Fibroblast of peridontal ligament (primary cell): ENCODE measurements around the gene ADRA2C.
"Not testable (repeated sequence)": the region's sequence is repeated elsewhere in the genome, so short reads cannot be mapped to it uniquely, and the experiment has no call there.

Source experiments
- DNase-seq: peaks from one replicate; pipeline ENCODE4 v3.0.0-alpha.2; 2010; ENCODE audit errors: extremely low read depth

ADRA2C gene

DNA sequence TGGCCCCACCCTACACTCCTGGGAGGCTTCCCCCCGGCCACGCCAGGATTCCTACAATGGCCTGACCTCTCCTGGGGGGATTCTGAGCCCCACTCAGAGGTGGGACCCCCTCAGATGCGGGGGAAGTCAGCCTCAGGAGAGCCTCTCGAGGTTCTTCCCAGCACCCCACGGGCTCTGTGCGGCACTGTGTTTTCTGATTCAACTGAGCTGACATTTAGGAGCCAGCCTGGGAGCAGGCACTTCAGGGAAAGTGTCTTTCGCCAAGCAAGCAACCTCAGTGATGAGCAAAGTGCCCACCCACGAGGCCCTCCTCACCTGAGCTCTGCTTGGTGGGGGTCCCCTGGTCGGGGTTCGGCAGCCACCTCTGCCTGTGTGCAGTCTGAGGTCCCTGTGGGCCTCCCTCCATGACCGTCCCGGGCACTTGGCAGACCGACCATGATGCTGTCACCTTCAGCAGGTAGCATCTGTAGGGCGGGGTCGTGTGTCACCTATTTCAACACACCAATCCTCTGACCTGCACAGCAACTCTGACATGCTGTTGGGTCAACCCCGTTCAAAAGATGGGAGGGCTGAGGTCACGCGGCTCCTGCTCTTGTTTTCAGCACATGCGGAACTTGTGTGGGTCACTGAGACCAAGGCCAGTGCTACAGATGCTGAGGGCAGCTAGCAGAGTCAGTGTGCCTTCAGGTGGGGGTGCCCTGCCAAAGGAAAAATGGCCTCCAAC lies 46.2 kb downstream of the ADRA2C start:
- DNase-seq = no peak

DNA sequence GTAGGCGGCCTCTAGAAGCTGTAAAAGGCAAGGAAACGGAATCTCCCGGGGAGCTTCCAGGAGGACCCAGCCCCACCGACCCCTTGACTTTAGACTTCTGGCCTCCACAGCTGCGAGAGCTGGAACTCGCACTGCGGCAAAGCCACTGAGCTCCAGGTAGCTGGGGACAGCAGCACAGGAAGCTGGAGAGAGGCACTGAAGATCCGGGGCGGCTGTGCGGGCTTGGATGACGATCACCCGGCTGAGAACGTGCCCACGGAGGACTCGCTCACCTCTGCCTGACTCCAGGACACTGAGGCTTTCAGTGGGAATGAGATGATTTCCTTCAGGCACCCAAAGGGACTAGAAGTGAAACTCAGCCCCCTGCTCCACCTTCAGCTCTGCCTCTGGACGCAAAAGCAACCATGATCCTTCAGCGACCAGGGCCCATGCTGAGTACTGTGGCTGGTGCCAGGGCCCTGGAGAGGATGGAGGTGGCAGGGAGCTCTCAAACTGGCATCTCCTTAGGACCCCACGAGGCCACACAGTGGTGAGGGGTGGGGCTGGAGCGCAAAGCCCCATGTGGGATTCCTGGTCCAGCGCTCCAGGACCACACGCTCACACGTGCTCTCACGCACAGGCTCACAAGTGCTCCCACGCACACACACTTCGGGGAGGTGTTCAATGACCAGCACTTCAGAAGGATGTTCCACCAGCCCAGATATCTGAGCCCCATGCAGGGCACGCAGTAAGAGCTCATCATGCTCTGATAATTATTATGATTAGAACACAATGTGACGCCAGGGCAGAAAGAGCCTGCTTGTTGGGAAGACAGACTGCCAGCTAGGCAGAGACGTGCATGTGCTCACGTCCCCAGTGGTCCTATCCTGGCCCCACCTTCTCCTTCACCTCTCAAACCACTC lies 47.2 kb downstream of the ADRA2C start:
- no peak for DNase-seq

DNA sequence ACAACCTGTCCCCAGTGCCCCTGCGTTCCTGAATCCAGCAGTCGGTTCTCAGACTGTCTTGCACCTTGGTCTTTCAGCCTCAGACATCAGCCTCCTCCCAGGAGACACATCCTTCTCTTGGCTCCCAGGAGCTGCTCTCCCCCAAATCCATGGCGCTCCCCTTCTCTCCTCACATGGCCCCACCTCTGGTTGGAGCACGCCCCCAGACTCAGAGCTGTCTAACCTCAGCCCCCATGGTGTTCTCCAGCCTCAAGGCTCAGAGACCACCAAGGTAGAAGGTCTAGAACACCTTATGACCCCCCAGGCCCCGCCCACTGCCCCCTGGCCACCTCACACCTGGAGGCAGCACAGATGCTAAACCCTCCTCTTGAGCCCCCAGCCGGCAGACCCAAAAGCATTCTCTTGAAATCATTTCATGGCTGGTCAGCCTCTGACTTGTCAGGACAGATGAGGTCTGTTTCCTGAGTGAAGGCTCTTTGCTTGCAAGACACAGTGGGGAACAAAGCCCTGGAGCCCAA lies 47.9 kb downstream of the ADRA2C start:
- DNase-seq = no peak

DNA sequence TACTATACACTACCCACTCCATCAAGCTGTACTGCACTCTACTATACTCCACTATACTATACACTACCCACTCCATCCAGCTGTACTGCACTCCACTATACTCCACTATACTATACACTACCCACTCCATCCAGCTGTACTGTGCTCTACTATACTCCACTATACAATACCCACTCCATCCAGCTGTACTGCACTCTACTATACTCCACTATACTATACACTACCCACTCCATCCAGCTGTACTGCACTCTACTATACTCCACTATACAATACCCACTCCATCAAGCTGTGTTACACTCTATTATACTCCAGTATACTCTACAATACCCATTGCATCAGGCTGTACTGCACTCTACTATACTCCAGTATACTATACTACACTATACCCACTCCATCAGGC lies 48.7 kb downstream of the ADRA2C start:
- not testable (repeated sequence) for DNase-seq

DNA sequence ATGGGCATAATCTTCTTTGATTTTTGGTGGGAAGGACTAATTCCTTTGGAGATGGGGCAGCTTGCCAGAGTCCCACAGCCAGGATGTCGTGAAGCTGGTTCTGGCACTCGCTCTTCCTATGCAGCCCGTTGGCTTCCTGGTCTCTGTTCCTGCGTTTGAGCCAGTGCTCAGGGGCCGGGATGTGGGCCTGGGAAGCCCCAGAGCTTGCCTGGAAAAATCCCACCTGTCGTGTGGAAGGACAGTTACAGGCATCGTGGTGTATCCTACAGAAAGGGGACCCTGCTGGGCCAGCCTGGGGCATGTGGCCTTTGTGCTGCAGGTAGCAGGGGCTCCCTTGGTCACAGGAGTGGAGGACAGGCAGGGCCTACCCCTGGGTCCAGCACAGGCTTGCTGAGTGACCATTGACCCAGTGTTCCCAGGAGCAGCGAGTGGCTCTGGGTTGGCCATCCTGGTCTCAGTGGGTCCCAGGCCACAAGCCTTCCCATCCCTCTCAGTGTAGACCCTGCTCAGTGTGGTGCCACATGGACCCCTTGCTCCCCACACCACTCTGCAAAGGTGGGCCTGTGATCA lies 50.2 kb downstream of the ADRA2C start:
- no peak for DNase-seq

DNA sequence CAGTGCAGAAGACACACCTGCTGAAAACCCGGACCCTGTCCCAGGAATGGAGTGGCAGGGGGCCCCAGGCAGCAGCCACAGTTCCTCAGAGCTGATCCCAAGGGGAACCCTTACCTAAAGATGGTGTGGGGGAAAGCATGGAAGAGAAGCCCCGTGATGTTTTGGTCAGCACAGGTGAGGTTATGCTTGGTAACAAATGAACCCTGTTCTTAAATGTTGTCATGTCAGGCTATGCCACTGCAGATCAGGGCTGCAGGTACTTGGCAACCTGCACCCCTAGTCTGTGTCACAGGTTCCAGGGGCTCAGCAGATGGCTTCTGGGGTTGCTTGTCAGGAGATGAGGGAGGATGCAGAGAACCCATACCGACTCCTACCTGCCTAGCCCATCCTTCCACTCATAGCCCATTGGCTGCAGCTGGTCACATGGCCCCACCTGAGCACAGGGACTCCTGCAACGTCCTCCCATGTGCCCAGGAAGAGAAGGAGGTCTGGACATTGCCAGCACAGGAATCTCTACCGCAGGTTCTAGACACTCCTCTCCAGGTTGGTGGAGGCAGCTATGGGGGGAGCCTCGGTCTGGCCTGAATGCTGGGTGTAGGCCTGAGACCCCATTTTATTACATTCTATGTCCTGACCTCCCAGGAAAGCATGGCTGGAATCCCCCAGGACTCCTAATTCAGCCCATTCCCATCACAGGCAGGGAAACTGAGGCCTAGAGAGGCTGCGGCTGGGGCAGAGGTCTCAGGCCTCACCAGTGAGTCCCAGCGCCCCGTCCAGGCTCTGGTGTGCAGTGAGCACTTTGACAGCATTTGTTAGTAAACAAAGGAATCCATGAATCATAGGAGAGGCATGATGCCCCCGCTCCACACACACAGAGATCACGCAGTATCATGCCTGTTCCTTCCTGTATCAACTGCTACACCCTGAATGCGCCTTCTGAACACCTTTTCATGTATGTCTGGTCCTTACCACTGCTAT lies 51.1 kb downstream of the ADRA2C start:
- DNase-seq = no peak
